Sigmoid colon (tissue), 7 donors: Measurements from ENCODE around the gene NKX1-2. TPM values are rescaled to one million over a fixed set of nuclear protein-coding genes. Genes with fewer than 3 reads are reported as not detected.
A peak's percentile ranks its signal among the peaks of the same experiment; 100 is the strongest.

Experiments used
- DNase-seq: peaks from one replicate; pipeline ENCODE4 v3.0.0-alpha.2; 2019
- H3K27ac ChIP-seq, 4 donors: fragments of 200-600 bp; sonication (generic); one replicate each; pipeline ENCODE4 v1.5.1; 2016 to 2019; ENCODE audit warnings: mild to moderate bottlenecking in 1 of 4
- H3K27me3 ChIP-seq, 3 donors: fragments of 200-600 bp; sonication (generic); one replicate each; pipeline ENCODE4 v1.5.1; 2019; ENCODE audit warnings: mild to moderate bottlenecking in 1 of 3
- H3K36me3 ChIP-seq, 4 donors: fragments of 200-600 bp; sonication (generic); one replicate each; pipeline ENCODE4 v1.5.1; 2016 to 2019
- H3K4me1 ChIP-seq, 4 donors: fragments of 200-600 bp; sonication (generic); one replicate each; pipeline ENCODE4 v1.5.1; 2017 to 2019
- H3K4me3 ChIP-seq, 4 donors: fragments of 200-600 bp; sonication (generic); one replicate each; pipeline ENCODE4 v1.5.1; 2017 to 2019; ENCODE audit warnings: mild to moderate bottlenecking in 2 of 4, moderate library complexity in 1 of 4
- H3K9me3 ChIP-seq, 4 donors: fragments of 200-600 bp in 3 of 4; sonication (generic) in 3 of 4; one replicate each; pipeline versions ENCODE4 v1.5.1 to v1.6.1; 2013 to 2019
- EP300 ChIP-seq, 4 donors: sonication (generic); formaldehyde crosslinking; IDR thresholded peaks; one replicate each; pipeline ENCODE4 v1.6.1; 2017; ENCODE audit warnings: antibody characterized with exemption in 4 of 4
- POLR2A ChIP-seq, 2 donors: fragments of 450-650 bp; IDR thresholded peaks; one replicate each; pipeline ENCODE4 v1.6.1; 2016; ENCODE audit warnings: antibody characterized with exemption in 2 of 2, mild to moderate bottlenecking in 2 of 2, moderate library complexity in 2 of 2
- POLR2AphosphoS5 ChIP-seq, 4 donors: sonication (generic); formaldehyde crosslinking; IDR thresholded peaks; one replicate each; pipeline ENCODE4 v1.6.1; 2017; ENCODE audit warnings: antibody characterized with exemption in 4 of 4
- WGBS, 2 donors: extraction: QIAGEN DNeasy Blood & Tissue Kit; methylation state at CpG; one replicate each; pipeline ENCODE4 v1.1.7; 2013; 5-methylcytosine and 5-hydroxymethylcytosine counted together
- intact Hi-C: fragments of 100-400 bp; cut with DNase I; formaldehyde crosslinking; loops from one replicate; pipeline ENCODE4 v1.15.1; 2023
- polyA plus RNA-seq, 3 donors: library from polyadenylated mRNA; stranded (reverse); fragments of 200-250 nt; gene quantifications; one replicate each; pipeline ENCODE4 v1.2.3, GENCODE V29; 2013
- total RNA-seq, 4 donors: library from RNA; depleted of rRNA; stranded (reverse); fragments of >200 nt; gene quantifications; one replicate each; pipeline ENCODE4 v1.1.0, GENCODE V29; 2016
- TF ChIP-seq, protein P1 (sequence below), 4 experiments: fragments of 450-650 bp in 3 of 4; fragments of 200-600 bp in 1 of 4; IDR thresholded peaks; one replicate each; pipeline ENCODE4 v1.5.1; 2016 to 2019; ENCODE audit warnings: antibody characterized with exemption in 4 of 4, mild to moderate bottlenecking in 3 of 4, moderate library complexity in 2 of 4
- donor health status: healthy with polysubstance abuse.
- donor health status: Bipolar disorder and iron deficiency.
- donor health status: healthy.

The NKX1-2 gene
- total and polyA plus RNA-seq, 7 donors, result not detected

DNA sequence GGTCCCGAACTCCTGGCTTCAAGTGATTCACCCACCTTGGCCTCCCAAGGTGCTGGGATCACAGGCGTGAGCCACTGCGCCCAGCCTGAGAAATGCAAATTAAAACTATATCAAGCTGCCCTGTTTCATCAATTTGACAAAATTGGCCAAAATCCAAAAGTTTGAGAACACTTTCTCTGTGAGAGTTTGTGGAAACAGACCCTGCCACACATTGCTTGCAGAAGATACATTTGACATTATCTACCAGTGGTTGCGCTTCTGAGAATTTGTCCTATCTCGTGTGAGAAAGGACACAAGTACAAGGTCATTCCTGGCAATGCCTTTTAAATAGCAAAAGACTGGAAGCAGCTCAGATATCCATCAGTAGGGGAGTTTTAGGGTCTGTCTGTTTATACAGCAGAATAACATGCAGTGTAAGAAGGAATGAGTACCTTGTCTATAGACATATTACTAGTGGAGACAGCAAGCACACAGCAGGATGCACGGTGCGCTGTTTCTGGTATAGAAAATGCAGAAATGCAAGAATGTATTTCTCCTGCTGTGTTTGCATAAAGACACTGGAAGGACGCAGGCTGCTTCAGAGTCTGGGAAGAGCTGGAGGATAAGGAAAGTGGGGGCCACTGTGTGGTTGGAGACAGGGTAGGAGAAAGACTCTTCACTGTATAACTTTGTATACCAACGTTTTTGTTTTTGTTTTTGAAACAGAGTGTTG, 16.1 kb upstream of the NKX1-2 start:
- Histone ChIP-seq H3K27me3 (no peaks in the 10 kb centered on the region), H3K4me3 (no peak overlapping the region), H3K27ac (no peak overlapping the region), H3K4me1 (peaks cover 0 to 32% (median 21%) of the 10 kb centered on the region in 4 donors), H3K36me3 (no peaks in the 10 kb centered on the region), H3K9me3 (no peaks in the 10 kb centered on the region)
- no peak for DNase-seq
- WGBS, 2 donors, result 80 to 83% methylated on average over 9 of the region's 9 CpGs
- intact Hi-C loops, result no loop called here
- TF ChIP-seq POLR2AphosphoS5 (IDR thresholded peaks at IDR 0.05) (no peak), EP300 (IDR thresholded peaks at IDR 0.05) (no peak)

DNA sequence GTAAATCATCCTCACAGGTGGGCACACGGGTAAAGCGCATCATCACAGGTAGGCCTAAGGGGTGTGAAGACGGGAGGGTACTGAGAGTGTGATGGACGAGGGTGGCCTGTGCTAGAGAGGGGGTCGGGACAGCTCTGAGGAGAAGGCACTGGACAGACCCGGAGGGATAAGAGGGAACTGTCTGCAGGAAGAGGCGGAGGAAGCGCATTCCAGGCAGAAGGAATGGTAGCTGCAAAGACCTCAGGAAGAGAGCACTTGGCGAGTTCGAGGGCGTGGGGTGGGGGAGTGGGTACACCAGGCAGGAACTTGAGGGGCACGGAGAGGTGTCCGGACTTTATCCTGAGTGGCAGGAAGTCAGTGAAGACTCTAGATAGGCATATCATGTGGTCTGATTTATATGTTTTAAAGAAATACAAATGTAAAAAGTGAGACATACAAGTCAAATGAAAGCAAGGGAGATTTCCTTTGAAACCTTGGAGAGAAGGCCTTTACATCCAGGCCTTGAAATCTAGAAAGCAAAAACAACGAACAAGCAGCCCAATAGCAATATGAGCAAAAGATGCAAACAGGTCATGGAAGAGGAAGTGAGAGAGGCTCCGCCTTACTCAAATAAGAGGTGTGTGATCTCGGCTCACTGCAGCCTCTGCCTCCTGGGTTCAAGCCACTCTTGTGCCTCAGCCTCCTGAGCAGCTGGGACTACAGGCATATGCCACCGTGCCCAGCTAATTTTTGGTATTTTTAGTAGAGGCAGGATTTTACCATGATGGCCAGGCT, 15.4 kb upstream of the NKX1-2 start:
- intact Hi-C loops, result no loop called here
- no peak for DNase-seq
- no peak overlapping the region for H3K4me3 ChIP-seq
- no peaks in the 10 kb centered on the region for H3K9me3 ChIP-seq
- H3K36me3 ChIP-seq, result no peaks in the 10 kb centered on the region
- TF ChIP-seq, protein P1, sequence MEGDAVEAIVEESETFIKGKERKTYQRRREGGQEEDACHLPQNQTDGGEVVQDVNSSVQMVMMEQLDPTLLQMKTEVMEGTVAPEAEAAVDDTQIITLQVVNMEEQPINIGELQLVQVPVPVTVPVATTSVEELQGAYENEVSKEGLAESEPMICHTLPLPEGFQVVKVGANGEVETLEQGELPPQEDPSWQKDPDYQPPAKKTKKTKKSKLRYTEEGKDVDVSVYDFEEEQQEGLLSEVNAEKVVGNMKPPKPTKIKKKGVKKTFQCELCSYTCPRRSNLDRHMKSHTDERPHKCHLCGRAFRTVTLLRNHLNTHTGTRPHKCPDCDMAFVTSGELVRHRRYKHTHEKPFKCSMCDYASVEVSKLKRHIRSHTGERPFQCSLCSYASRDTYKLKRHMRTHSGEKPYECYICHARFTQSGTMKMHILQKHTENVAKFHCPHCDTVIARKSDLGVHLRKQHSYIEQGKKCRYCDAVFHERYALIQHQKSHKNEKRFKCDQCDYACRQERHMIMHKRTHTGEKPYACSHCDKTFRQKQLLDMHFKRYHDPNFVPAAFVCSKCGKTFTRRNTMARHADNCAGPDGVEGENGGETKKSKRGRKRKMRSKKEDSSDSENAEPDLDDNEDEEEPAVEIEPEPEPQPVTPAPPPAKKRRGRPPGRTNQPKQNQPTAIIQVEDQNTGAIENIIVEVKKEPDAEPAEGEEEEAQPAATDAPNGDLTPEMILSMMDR (IDR thresholded peaks at IDR 0.05), result no peak
- TF ChIP-seq POLR2AphosphoS5 (IDR thresholded peaks at IDR 0.05) (no peak), EP300 (IDR thresholded peaks at IDR 0.05) (no peak), POLR2A (IDR thresholded peaks at IDR 0.05) (no peak)
- peaks cover 0 to 32% (median 21%) of the 10 kb centered on the region in 4 donors for H3K4me1 ChIP-seq
- 49 to 64% methylated on average over 17 of the region's 17 CpGs for WGBS, 2 donors
- H3K27me3 ChIP-seq, result no peaks in the 10 kb centered on the region
- no peak overlapping the region for H3K27ac ChIP-seq

DNA sequence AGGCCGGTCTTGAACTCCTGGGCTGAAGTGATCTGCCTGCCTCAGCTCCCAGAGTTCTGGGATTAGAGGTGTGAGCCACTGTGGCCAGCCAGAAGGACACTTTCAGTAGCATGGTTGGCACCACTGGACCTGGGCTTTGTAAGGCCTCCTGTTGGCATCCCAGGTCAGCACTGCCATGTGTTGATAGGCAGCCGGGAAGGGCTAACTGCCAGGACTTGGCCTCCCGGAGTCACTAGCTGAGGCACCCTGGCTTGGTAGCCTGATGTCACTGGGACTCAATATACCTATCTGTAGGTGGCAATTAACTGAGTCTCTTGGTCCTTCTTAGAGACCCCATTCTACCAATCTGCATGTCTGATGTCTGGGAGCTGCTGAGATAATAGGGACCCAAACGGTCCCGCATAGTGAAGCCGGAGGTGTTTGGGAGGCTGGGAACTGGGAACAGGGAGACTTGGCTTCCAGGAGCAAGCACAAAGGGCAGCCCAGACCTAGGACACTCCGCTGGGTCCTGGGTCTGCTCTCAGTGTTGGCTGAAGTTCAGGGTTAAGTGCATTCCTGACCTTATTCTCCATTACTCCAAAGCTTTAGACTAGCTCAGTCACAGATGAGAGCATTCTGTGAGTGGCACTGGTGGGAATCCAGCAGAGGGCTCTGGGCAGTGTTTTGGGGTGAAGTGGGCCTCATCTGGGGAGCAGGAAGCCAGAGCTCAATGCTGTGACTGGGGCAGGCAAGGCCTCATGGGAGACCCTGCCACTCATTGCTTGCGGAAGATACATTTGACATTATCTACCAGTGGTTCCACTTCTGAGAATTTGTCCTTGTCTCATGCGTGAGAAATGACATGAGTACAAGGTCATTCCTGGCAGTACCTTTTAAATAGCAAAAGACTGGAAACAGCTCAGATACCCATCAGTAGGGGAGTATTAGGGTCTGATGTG, 14.5 kb upstream of the NKX1-2 start:
- no peak for TF ChIP-seq POLR2AphosphoS5 (IDR thresholded peaks at IDR 0.05)
- TF ChIP-seq, protein P1 (IDR thresholded peaks at IDR 0.05), result no peak
- no peak for TF ChIP-seq POLR2A (IDR thresholded peaks at IDR 0.05)
- TF ChIP-seq EP300 (IDR thresholded peaks at IDR 0.05), result no peak
- Histone ChIP-seq H3K9me3 (no peaks in the 10 kb centered on the region), H3K27me3 (no peaks in the 10 kb centered on the region), H3K4me3 (no peak overlapping the region), H3K36me3 (no peaks in the 10 kb centered on the region), H3K4me1 (peaks cover 0 to 32% (median 21%) of the 10 kb centered on the region in 4 donors), H3K27ac (no peak overlapping the region)
- intact Hi-C loops, result loop anchor here (5.0 kb wide), 2 partner anchors 47 to 58 kb away; partner anchors contain the start of gene OAT
- WGBS, 2 donors, result 84 to 92% methylated on average over 9 of the region's 9 CpGs
- DNase-seq, result no peak

DNA sequence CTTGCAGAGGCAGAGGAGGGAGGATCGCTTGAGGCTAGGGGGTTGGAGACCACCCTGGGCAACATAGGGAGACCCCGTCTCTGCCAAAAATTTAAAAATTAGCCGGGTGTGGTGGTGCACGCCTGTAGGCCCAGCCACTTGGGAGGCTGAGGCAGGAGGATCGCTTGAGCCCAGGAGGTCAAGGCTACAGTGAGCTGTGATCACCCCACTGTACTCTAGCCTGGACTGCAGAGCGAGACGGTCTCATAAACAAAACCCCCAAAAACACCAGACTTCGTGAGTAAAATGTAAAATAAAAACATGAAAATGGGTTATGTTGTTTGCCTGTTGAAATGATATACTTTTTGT, 12.5 kb upstream of the NKX1-2 start:
- Histone ChIP-seq H3K4me3 (peak overlapping the region; percentile 49 to 82 (median 76)), H3K4me1 (peaks cover 0 to 17% (median 10%) of the 10 kb centered on the region in 4 donors), H3K9me3 (no peaks in the 10 kb centered on the region), H3K36me3 (no peaks in the 10 kb centered on the region), H3K27ac (peak overlapping the region; percentile 88 to 94 (median 88)), H3K27me3 (no peaks in the 10 kb centered on the region)
- intact Hi-C loops, result loop anchor here (5.0 kb wide), 2 partner anchors 45 to 60 kb away; partner anchors contain the start of gene OAT
- TF ChIP-seq POLR2AphosphoS5 (IDR thresholded peaks at IDR 0.05) (no peak), EP300 (IDR thresholded peaks at IDR 0.05) (no peak), POLR2A (IDR thresholded peaks at IDR 0.05) (no peak)
- TF ChIP-seq, protein P1 (IDR thresholded peaks at IDR 0.05), result no peak
- WGBS, 2 donors, result 70 to 79% methylated on average over 8 of the region's 8 CpGs
- DNase-seq, result no peak
